Measurements from ENCODE around the gene PXN.
"Not testable (repeated sequence)": the region's sequence is repeated elsewhere in the genome, so short reads cannot be mapped to it uniquely, and the experiment has no call there.

Gene PXN

DNA sequence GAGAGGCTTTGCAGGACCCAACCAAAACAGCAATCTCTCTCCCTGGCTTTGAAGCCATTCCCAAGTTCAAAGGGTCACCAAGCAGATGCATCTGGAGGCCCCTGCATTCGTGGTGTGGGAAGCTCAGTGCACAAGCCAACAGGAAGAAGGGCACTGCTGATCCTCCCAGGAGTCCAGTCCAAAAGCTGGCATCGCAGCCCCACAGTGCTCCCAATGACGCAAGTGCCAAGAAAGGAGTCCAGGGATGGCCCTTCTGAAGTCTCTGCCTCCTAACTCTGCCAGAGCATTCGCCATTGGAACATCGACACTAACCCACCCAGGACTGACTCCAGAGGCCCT is 25.1 kb downstream of the PXN start:
- peak overlapping the region in 1 of 2 experiments; percentile 68 for H3K4me3 ChIP-seq (ENCODE audit: low read depth in 1 of 2, low read length in 1 of 2)
- no peaks in the 10 kb centered on the region for H3K9me3 ChIP-seq
- no peaks in the 10 kb centered on the region for H3K27me3 ChIP-seq
- peaks cover 16% of the 10 kb centered on the region for H3K36me3 ChIP-seq
- H3K4me1 ChIP-seq (ENCODE audit: control insufficient read depth in 1 of 2, insufficient read depth in 1 of 2, low read depth in 1 of 2, low read length in 1 of 2) = peaks cover 94 to 97% of the 10 kb centered on the region in 2 experiments
- H3K27ac ChIP-seq = peak overlapping the region; percentile 98
- TF ChIP-seq, protein P1, sequence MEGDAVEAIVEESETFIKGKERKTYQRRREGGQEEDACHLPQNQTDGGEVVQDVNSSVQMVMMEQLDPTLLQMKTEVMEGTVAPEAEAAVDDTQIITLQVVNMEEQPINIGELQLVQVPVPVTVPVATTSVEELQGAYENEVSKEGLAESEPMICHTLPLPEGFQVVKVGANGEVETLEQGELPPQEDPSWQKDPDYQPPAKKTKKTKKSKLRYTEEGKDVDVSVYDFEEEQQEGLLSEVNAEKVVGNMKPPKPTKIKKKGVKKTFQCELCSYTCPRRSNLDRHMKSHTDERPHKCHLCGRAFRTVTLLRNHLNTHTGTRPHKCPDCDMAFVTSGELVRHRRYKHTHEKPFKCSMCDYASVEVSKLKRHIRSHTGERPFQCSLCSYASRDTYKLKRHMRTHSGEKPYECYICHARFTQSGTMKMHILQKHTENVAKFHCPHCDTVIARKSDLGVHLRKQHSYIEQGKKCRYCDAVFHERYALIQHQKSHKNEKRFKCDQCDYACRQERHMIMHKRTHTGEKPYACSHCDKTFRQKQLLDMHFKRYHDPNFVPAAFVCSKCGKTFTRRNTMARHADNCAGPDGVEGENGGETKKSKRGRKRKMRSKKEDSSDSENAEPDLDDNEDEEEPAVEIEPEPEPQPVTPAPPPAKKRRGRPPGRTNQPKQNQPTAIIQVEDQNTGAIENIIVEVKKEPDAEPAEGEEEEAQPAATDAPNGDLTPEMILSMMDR (IDR thresholded peaks at IDR 0.05) = no peak

DNA sequence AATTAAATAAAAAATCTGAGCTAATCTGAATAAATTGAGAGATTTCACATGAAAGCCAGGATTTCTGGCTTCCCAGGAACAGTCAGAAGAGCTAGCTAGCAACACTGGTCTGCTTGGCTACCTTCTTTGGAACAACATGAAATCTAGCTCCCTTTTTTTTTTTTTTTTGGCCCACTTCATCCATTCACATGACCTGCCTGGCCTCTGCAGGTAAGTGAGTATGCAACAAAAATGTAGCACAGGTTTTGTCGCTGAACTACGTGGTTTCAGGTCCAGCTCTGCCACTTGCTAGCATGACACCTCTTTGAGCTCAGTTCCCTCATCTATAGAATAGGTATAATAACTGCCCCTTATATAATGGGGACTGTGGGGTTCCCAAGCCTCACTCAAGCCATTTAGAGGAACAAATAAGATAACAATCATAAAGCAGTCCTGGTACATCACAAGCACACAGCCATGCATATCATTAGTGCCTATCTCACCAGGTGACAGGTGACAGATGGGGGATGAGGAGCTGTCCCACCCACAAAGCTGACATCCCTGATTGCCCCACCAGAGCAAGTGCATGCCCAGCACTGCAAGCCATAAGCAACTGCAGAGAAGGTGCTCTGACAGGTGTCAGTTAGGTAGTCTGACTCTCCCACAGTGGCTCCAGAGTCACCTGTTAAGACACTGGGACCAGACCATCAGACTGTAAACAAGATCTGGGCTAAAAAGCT is 25.6 kb downstream of the PXN start:
- peaks cover 96 to 97% of the 10 kb centered on the region in 2 experiments for H3K4me1 ChIP-seq (ENCODE audit: control insufficient read depth in 1 of 2, insufficient read depth in 1 of 2, low read depth in 1 of 2, low read length in 1 of 2)
- peak overlapping the region in 1 of 2 experiments; percentile 68 for H3K4me3 ChIP-seq (ENCODE audit: low read depth in 1 of 2, low read length in 1 of 2)
- peak overlapping the region; percentile 98 for H3K27ac ChIP-seq
- H3K27me3 ChIP-seq = no peaks in the 10 kb centered on the region
- H3K9me3 ChIP-seq = no peaks in the 10 kb centered on the region
- H3K36me3 ChIP-seq = peaks cover 16% of the 10 kb centered on the region
- TF ChIP-seq, protein P1 (IDR thresholded peaks at IDR 0.05) = no peak

DNA sequence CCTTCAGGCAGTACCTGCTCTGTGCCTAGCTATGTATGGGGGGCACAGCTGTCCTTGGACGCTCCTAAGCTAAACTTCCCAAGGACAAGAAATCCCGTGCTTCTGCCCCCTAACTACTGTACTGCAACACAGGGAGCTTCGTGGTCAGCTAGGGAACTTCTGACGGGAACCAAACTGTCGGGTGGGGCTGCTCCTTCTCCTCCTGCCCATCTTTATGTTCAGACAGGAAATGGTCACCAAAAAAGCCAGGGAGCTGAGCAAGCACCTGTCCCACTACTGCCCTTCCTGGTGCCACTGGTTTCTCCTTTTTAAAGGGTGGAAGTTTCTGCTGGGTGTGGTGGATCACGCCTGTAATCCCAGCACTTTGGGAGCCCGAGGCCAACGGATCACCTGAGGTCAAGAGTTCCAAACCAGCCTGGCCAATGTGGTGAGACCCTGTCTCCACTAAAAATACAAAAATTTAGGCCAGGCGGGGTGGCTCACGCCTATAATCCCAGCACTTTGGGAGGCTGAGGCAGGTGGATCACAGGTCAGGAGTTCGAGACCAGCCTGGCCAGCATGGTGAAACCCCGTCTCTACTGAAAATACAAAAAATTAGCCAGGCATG is 26.6 kb downstream of the PXN start:
- Histone ChIP-seq H3K4me1 (ENCODE audit: control insufficient read depth in 1 of 2, insufficient read depth in 1 of 2, low read depth in 1 of 2, low read length in 1 of 2) (peaks cover 100% of the 10 kb centered on the region in 2 experiments), H3K27ac (peak overlapping the region; percentile 98), H3K36me3 (peaks cover 16% of the 10 kb centered on the region), H3K4me3 (ENCODE audit: low read depth in 1 of 2, low read length in 1 of 2) (peak overlapping the region; percentile 60 to 68), H3K9me3 (no peaks in the 10 kb centered on the region), H3K27me3 (no peaks in the 10 kb centered on the region)
- TF ChIP-seq, protein P1 (IDR thresholded peaks at IDR 0.05) = no peak

DNA sequence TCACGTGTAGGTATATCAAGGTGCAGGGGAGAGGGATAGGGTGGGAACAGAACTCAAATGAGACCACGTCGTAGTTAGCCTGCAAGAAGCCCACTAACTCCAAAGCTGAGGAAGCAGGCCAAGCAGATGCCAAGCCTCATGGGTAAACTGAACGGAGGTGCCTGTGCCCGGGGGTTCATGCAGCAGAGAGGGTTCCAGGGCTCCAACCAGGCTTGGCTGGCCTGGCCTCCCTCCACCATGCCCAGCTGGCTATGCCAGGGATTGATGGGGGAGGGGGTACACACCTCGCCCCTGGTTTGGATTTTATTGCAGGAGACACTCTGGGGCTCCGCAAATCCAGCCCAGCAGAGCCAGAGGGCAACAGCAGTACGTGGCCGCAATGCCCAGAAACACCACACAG is 27.3 kb downstream of the PXN start:
- Histone ChIP-seq H3K4me3 (ENCODE audit: low read depth in 1 of 2, low read length in 1 of 2) (peak overlapping the region; percentile 60 to 68), H3K27ac (peak overlapping the region; percentile 98), H3K4me1 (ENCODE audit: control insufficient read depth in 1 of 2, insufficient read depth in 1 of 2, low read depth in 1 of 2, low read length in 1 of 2) (peaks cover 100% of the 10 kb centered on the region in 2 experiments), H3K36me3 (peaks cover 16% of the 10 kb centered on the region), H3K27me3 (no peaks in the 10 kb centered on the region), H3K9me3 (no peaks in the 10 kb centered on the region)
- TF ChIP-seq, protein P1 (IDR thresholded peaks at IDR 0.05) = no peak

DNA sequence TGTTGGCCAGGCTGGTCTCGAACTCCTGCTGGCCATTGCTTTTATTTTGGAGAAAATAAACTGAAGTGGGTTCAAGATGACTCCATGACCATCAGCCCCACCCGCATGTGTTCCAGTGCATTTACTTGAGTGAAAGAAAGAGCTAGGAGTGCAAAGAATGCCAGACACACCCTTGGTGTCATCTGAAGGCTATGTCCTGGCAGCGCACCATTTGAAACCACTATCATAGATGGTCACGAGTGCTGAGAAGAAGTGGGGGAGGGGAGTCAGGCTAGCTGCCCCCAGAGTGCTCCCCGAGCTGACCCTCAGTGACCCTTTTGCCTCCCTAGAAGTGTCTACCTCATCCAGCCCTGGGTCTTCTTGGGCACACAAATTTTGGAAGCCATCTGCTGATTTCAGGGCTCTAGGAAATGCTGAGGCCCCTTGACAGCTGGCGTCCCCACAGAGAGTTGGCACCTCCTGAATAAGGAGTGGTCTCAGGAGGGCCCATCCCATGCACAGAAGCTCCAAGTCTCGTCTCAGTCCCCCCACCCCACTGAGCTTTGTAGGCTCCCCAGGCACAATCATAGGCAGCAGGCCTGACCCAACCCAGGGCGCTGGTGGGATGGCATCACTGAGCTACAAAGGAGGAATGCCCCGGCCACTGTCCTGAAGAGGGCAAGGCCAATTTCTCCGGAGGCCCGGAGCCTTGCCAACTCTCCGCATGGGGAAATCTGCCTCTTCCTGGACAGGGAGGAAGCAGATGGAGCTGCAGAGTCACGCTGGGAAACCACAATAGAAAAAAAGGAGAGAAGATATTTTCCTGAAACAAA is 28.0 kb downstream of the PXN start:
- TF ChIP-seq, protein P1 (IDR thresholded peaks at IDR 0.05) = no peak
- H3K27ac ChIP-seq = peak overlapping the region; percentile 98
- H3K27me3 ChIP-seq = no peaks in the 10 kb centered on the region
- peaks cover 99 to 100% of the 10 kb centered on the region in 2 experiments for H3K4me1 ChIP-seq (ENCODE audit: control insufficient read depth in 1 of 2, insufficient read depth in 1 of 2, low read depth in 1 of 2, low read length in 1 of 2)
- peak overlapping the region; percentile 60 to 68 for H3K4me3 ChIP-seq (ENCODE audit: low read depth in 1 of 2, low read length in 1 of 2)
- peaks cover 16% of the 10 kb centered on the region for H3K36me3 ChIP-seq
- H3K9me3 ChIP-seq = no peaks in the 10 kb centered on the region

DNA sequence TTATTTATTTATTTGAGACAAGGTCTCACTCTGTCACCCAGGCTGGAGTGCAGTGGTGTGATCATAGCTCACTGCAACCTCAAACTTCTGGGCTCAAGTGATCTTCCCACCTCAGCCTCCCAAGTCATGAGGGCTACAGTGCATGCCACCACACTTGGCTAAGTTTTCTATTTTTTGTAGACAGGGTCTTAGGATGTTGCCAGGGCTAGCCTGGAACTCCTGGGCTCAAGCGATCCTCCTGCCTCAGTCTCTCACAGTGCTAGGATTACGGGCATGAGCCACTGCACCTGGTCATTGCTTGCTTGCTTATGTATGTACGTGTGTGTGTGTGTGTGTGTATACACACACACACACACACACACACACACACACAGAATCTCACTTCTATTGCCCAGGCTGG is 28.7 kb downstream of the PXN start:
- Histone ChIP-seq H3K36me3 (peaks cover 15% of the 10 kb centered on the region), H3K27ac (peak overlapping the region; percentile 98), H3K4me3 (ENCODE audit: low read depth in 1 of 2, low read length in 1 of 2) (peak overlapping the region; percentile 60 to 68), H3K4me1 (ENCODE audit: control insufficient read depth in 1 of 2, insufficient read depth in 1 of 2, low read depth in 1 of 2, low read length in 1 of 2) (peaks cover 99 to 100% of the 10 kb centered on the region in 2 experiments)
- H3K27me3 ChIP-seq, H3K9me3 ChIP-seq: not testable (repeated sequence)
